Common myeloid progenitor, CD34-positive (primary cell): ENCODE measurements around the gene CEP55.

ENCODE experiments used
- CTCF ChIA-PET: fragments of 350-600 bp; sonication (Branson Sonifier 250); formaldehyde crosslinking; loops from one replicate; lab custom pipeline; 2021; ENCODE audit warnings: antibody characterized with exemption; lab: Charles Lee
- POLR2A ChIA-PET: fragments of 350-600 bp; sonication (Branson Sonifier 250); formaldehyde crosslinking; loops from one replicate; lab custom pipeline; 2021; ENCODE audit warnings: antibody characterized with exemption; lab: Charles Lee
- DNase-seq, 3 donors: peaks; one replicate each; pipeline versions ENCODE4 v3.0.0 to v3.0.0-alpha.2; 2013
- H3K27ac ChIP-seq, 2 experiments: 1 replicate in 1 of 2; 2 replicates in 1 of 2; pipeline ENCODE4 v1.7.0; 2013; ENCODE audit warnings: inconsistent platforms in 2 of 2, low read length in 2 of 2, mild to moderate bottlenecking in 2 of 2, low read depth in 1 of 2, moderate library complexity in 1 of 2; ENCODE audit not compliant: severe bottlenecking in 2 of 2, insufficient read depth in 1 of 2, poor library complexity in 1 of 2
- H3K27me3 ChIP-seq, 5 experiments: replicated peaks in 2 of 5; 1 replicate in 3 of 5; 2 replicates in 2 of 5; pipeline versions ENCODE4 v1.6.1 to v1.7.0; 2013; ENCODE audit warnings: low read length in 4 of 5, mild to moderate bottlenecking in 2 of 5, moderate library complexity in 2 of 5, inconsistent platforms in 1 of 5; ENCODE audit not compliant: insufficient read depth in 5 of 5, control insufficient read depth in 4 of 5
- H3K36me3 ChIP-seq, 4 experiments: 1 replicate in 2 of 4; 2 replicates in 2 of 4; pipeline versions ENCODE4 v1.6.1 to v1.7.0; 2013; ENCODE audit warnings: low read length in 3 of 4, control low read depth in 1 of 4, mild to moderate bottlenecking in 1 of 4; ENCODE audit not compliant: control insufficient read depth in 4 of 4, insufficient read depth in 4 of 4
- H3K4me1 ChIP-seq, 4 experiments: 1 replicate in 3 of 4; 2 replicates in 1 of 4; pipeline versions ENCODE4 v1.6.1 to v1.7.1; 2013; ENCODE audit warnings: low read length in 3 of 4, mild to moderate bottlenecking in 3 of 4, control low read depth in 1 of 4, inconsistent platforms in 1 of 4, moderate library complexity in 1 of 4; ENCODE audit not compliant: control insufficient read depth in 4 of 4, insufficient read depth in 4 of 4; ENCODE audit errors: control extremely low read depth in 1 of 4
- H3K4me3 ChIP-seq, 7 experiments: 1 replicate in 4 of 7; 2 replicates in 3 of 7; pipeline versions ENCODE4 v1.5.1 to v1.7.0; 2013; ENCODE audit warnings: mild to moderate bottlenecking in 7 of 7, low read length in 6 of 7, moderate library complexity in 6 of 7, inconsistent platforms in 2 of 7, low read depth in 2 of 7, control low read depth in 1 of 7; ENCODE audit not compliant: insufficient read depth in 4 of 7, control insufficient read depth in 1 of 7; ENCODE audit errors: extremely low read depth in 1 of 7
- H3K9me3 ChIP-seq, 5 experiments: 1 replicate in 4 of 5; 2 replicates in 1 of 5; pipeline versions ENCODE4 v1.6.1 to v1.7.1; 2013; ENCODE audit warnings: low read length in 4 of 5, mild to moderate bottlenecking in 2 of 5, inconsistent platforms in 1 of 5, low read depth in 1 of 5, moderate library complexity in 1 of 5; ENCODE audit not compliant: control insufficient read depth in 4 of 5, insufficient read depth in 2 of 5; ENCODE audit errors: control extremely low read depth in 1 of 5
- WGBS: methylation state at CpG from one replicate; pipeline ENCODE4 v1.1.5; 2013; ENCODE audit not compliant: insufficient coverage; 5-methylcytosine and 5-hydroxymethylcytosine counted together

CEP55 gene

GRCh38 chr10:93454736-93455135 lies 41.7 kb upstream of the CEP55 start:
- no peak for DNase-seq
- H3K27me3 ChIP-seq: no peaks in the 10 kb centered on the region
- WGBS: 100% methylated on average over 2 of the region's 7 CpGs
- H3K9me3 ChIP-seq: no peaks in the 10 kb centered on the region
- no peak overlapping the region for H3K27ac ChIP-seq
- CTCF ChIA-PET: interaction anchor here (0.9 kb wide), 1 partner anchor 11 kb away, joined by 5 read pairs; no protein-coding TSS in a partner anchor
- H3K36me3 ChIP-seq: no peaks in the 10 kb centered on the region
- POLR2A ChIA-PET: no interaction called here
- no peak overlapping the region for H3K4me3 ChIP-seq
- H3K4me1 ChIP-seq: peaks cover 0 to 2% (median 0%) of the 10 kb centered on the region in 4 experiments

- no peak for DNase-seq
- Histone ChIP-seq H3K4me3 (no peak overlapping the region), H3K27me3 (no peaks in the 10 kb centered on the region), H3K4me1 (peaks cover 0 to 2% (median 0%) of the 10 kb centered on the region in 4 experiments), H3K36me3 (no peaks in the 10 kb centered on the region), H3K27ac (no peak overlapping the region), H3K9me3 (no peaks in the 10 kb centered on the region)
- 100% methylated on average over 1 of the region's 7 CpGs for WGBS
- ChIA-PET POLR2A (interaction anchor here (0.5 kb wide), 1 partner anchor 16 kb away, joined by 3 read pairs; no protein-coding TSS in a partner anchor), CTCF (interaction anchor here (1.3 kb wide), 2 partner anchors 26 to 80 kb away, joined by 3 to 6 read pairs; partner anchors contain the start of gene MYOF)
Observed at GRCh38 chr10:93456480-93456879, 39.9 kb upstream of the CEP55 start.

GRCh38 chr10:93457511-93457910 lies 38.9 kb upstream of the CEP55 start:
- Histone ChIP-seq H3K4me3 (no peak overlapping the region), H3K27ac (no peak overlapping the region), H3K4me1 (peaks cover 0 to 4% (median 1%) of the 10 kb centered on the region in 4 experiments), H3K27me3 (no peaks in the 10 kb centered on the region), H3K36me3 (no peaks in the 10 kb centered on the region), H3K9me3 (no peaks in the 10 kb centered on the region)
- DNase-seq: no peak
- ChIA-PET POLR2A (no interaction called here), CTCF (no interaction called here)
- WGBS: 100% methylated on average over 1 of the region's 8 CpGs

GRCh38 chr10:93458821-93459257 lies 37.6 kb upstream of the CEP55 start:
- WGBS: 100% methylated on average over 4 of the region's 6 CpGs
- H3K27ac ChIP-seq: no peak overlapping the region
- no peaks in the 10 kb centered on the region for H3K9me3 ChIP-seq
- POLR2A ChIA-PET: no interaction called here
- CTCF ChIA-PET: interaction anchor here (1.6 kb wide), 1 partner anchor 24 kb away, joined by 5 read pairs; no protein-coding TSS in a partner anchor
- no peaks in the 10 kb centered on the region for H3K27me3 ChIP-seq
- no peak overlapping the region for H3K4me3 ChIP-seq
- no peaks in the 10 kb centered on the region for H3K36me3 ChIP-seq
- no peak for DNase-seq
- peaks cover 0 to 15% (median 6%) of the 10 kb centered on the region in 4 experiments for H3K4me1 ChIP-seq

- Histone ChIP-seq H3K9me3 (no peaks in the 10 kb centered on the region), H3K27ac (no peak overlapping the region), H3K4me3 (no peak overlapping the region), H3K4me1 (peaks cover 0 to 21% (median 6%) of the 10 kb centered on the region in 4 experiments), H3K27me3 (no peaks in the 10 kb centered on the region), H3K36me3 (no peaks in the 10 kb centered on the region)
- POLR2A ChIA-PET: no interaction called here
- no peak for DNase-seq
- WGBS: no CpG with 5 or more reads among the region's 3 CpGs
- CTCF ChIA-PET: interaction anchor here (1.6 to 2.2 kb wide), 2 partner anchors 12 to 23 kb away, joined by 5 to 7 read pairs; no protein-coding TSS in a partner anchor
Observed at GRCh38 chr10:93459466-93459865, 36.9 kb upstream of the CEP55 start.

GRCh38 chr10:93461109-93461806 lies 35.2 kb upstream of the CEP55 start:
- no peaks in the 10 kb centered on the region for H3K9me3 ChIP-seq
- CTCF ChIA-PET: interaction anchor here (1.0 to 2.9 kb wide), 6 partner anchors 10 to 85 kb away, joined by 3 to 12 read pairs (median 3); partner anchors contain the start of gene MYOF
- no peaks in the 10 kb centered on the region for H3K27me3 ChIP-seq
- WGBS: 88% methylated on average over 2 of the region's 4 CpGs
- H3K27ac ChIP-seq: no peak overlapping the region
- H3K4me1 ChIP-seq: peaks cover 0 to 28% (median 6%) of the 10 kb centered on the region in 4 experiments
- POLR2A ChIA-PET: interaction anchor here (0.6 kb wide), 1 partner anchor 243 kb away, joined by 3 read pairs; no protein-coding TSS in a partner anchor
- no peak overlapping the region for H3K4me3 ChIP-seq
- no peaks in the 10 kb centered on the region for H3K36me3 ChIP-seq
- DNase-seq: no peak

- WGBS: no CpG with 5 or more reads among the region's 1 CpG
- H3K4me3 ChIP-seq: no peak overlapping the region
- ChIA-PET POLR2A (interaction anchor here (0.6 kb wide), 1 partner anchor 242 kb away, joined by 3 read pairs; no protein-coding TSS in a partner anchor), CTCF (interaction anchor here (1.0 to 2.9 kb wide), 4 partner anchors 12 to 85 kb away, joined by 3 to 12 read pairs (median 3); partner anchors contain the start of gene MYOF)
- DNase-seq: peak in 2 of 3 donors; percentile 43 to 62
- H3K27me3 ChIP-seq: no peaks in the 10 kb centered on the region
- peaks cover 0 to 31% (median 6%) of the 10 kb centered on the region in 4 experiments for H3K4me1 ChIP-seq
- no peaks in the 10 kb centered on the region for H3K9me3 ChIP-seq
- no peak overlapping the region for H3K27ac ChIP-seq
- H3K36me3 ChIP-seq: no peaks in the 10 kb centered on the region
Observed at GRCh38 chr10:93461807-93462178, 34.6 kb upstream of the CEP55 start.
